Gastroesophageal sphincter (tissue), 3 donors: Measurements from ENCODE around the gene FASLG.

Source experiments
- EP300 ChIP-seq: sonication (generic); formaldehyde crosslinking; IDR thresholded peaks from one replicate; pipeline ENCODE4 v1.6.1; 2017; ENCODE audit warnings: antibody characterized with exemption, mild to moderate bottlenecking
- TF ChIP-seq, protein P1 (sequence below), 4 experiments: fragments of 200-600 bp in 2 of 4; fragments of 450-650 bp in 2 of 4; sonication (generic) in 1 of 4; IDR thresholded peaks; one replicate each; pipeline ENCODE4 v1.5.1; 2017 to 2019; ENCODE audit warnings: antibody characterized with exemption in 4 of 4, mild to moderate bottlenecking in 2 of 4, moderate library complexity in 2 of 4

DNA sequence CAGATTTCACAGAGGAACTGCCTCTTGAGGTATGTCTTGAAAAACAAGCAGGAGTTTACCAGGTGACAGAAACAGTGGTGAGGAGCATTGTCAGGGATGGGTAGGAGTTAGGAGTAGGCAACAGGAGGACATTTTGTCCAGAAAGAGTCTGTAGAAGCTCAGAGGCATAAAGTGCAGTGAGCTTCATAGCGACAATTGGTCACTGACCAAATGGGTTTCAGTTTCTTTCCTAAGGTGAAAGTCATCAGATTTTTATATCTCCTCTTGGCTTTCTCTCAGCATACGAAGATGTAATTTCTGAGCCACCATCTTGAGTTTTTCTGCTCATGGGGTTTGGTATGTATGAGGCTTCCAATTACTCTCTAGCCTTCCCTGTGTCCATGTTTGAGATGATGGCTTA is 29.3 kb upstream of the FASLG start:
- TF ChIP-seq, protein P1, sequence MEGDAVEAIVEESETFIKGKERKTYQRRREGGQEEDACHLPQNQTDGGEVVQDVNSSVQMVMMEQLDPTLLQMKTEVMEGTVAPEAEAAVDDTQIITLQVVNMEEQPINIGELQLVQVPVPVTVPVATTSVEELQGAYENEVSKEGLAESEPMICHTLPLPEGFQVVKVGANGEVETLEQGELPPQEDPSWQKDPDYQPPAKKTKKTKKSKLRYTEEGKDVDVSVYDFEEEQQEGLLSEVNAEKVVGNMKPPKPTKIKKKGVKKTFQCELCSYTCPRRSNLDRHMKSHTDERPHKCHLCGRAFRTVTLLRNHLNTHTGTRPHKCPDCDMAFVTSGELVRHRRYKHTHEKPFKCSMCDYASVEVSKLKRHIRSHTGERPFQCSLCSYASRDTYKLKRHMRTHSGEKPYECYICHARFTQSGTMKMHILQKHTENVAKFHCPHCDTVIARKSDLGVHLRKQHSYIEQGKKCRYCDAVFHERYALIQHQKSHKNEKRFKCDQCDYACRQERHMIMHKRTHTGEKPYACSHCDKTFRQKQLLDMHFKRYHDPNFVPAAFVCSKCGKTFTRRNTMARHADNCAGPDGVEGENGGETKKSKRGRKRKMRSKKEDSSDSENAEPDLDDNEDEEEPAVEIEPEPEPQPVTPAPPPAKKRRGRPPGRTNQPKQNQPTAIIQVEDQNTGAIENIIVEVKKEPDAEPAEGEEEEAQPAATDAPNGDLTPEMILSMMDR (IDR thresholded peaks at IDR 0.05), result no peak
- TF ChIP-seq EP300, result no peak
